ENCODE results near the gene STX18.

- TF ChIP-seq, protein P1, sequence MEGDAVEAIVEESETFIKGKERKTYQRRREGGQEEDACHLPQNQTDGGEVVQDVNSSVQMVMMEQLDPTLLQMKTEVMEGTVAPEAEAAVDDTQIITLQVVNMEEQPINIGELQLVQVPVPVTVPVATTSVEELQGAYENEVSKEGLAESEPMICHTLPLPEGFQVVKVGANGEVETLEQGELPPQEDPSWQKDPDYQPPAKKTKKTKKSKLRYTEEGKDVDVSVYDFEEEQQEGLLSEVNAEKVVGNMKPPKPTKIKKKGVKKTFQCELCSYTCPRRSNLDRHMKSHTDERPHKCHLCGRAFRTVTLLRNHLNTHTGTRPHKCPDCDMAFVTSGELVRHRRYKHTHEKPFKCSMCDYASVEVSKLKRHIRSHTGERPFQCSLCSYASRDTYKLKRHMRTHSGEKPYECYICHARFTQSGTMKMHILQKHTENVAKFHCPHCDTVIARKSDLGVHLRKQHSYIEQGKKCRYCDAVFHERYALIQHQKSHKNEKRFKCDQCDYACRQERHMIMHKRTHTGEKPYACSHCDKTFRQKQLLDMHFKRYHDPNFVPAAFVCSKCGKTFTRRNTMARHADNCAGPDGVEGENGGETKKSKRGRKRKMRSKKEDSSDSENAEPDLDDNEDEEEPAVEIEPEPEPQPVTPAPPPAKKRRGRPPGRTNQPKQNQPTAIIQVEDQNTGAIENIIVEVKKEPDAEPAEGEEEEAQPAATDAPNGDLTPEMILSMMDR (IDR thresholded peaks at IDR 0.05), result no peak
- TF ChIP-seq POLR2A (IDR thresholded peaks at IDR 0.05), result no peak
Observed at GRCh38 chr4:4564522-4564921, 22.7 kb upstream of the STX18 start.

Measured in suprapubic skin (tissue), 3 donors.